ENCODE results near the gene RAD51B.

- TF ChIP-seq CTCF (conservative IDR thresholded peaks at IDR 0.05; ENCODE audit: low read depth, low read length) (no peak), EZH2 (IDR thresholded peaks at IDR 0.05; ENCODE audit: borderline replicate concordance, low read depth, low read length, poor library complexity, severe bottlenecking) (no peak)
Measured at GRCh38 chr14:68404652-68405183, 585.1 kb downstream of the RAD51B start.

Measured in A673 (cell line).